NAMALWA (cell line): Measurements from ENCODE around the gene EQTN.

ENCODE experiments used
- DNase-seq: peaks from one replicate; pipeline ENCODE4 v3.0.0-alpha.2; 2015; ENCODE audit warnings: low spot score

The EQTN gene

DNA sequence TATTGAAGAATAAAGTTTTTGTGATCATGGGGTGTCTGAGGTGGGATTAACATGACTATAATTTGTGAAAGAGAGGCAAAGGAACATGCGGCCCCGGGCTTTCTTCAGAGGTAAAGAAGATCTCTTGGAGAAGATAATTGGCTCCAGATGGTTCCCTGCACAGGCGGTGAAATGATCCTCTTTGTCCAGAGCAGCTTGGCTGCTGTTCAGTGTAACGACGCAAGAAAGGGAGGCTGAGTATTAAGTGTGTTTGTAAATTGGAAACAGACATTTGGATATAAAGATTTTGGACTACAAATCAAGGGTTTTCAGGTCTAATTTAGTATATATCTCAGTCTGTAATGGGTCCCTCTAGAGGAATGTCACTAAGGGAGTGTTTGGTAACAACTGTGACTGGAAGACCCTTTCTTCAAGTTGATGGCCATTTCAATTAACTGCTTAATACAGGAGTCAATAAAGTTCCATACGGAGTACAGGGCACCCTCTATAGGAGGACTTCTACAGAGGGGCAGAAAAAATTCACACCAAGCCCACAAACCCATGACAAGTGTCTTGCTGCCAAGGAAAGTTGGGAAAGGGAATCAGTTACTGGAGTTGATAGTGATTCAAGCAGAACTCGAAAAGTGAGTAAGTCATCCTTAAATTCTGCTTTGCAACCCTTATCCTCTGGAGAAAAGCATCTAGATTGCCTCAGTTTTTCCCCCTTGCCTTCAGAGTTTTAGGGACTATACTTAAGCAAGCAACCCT lies 4.1 kb downstream of the EQTN start:
- no peak for DNase-seq

DNA sequence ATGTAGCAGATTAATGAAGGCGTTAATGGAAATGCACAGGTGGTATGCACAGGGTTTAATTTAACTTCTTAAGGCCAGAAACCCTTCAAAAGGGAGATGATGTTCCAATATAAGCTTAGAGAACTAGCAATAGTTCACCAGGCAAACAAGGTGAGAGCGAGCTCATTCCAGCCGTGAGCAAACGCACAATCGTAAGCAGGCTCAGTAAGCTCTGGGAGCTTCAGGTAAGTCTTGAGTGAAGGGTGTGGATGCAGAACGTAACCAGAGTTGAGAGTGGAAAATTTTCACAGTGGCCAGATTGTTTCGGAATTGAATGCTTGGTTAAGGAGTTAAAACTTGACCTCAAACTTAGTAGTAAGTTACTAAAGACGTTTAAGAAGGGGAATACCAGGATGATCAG lies 5.7 kb downstream of the EQTN start:
- no peak for DNase-seq

DNA sequence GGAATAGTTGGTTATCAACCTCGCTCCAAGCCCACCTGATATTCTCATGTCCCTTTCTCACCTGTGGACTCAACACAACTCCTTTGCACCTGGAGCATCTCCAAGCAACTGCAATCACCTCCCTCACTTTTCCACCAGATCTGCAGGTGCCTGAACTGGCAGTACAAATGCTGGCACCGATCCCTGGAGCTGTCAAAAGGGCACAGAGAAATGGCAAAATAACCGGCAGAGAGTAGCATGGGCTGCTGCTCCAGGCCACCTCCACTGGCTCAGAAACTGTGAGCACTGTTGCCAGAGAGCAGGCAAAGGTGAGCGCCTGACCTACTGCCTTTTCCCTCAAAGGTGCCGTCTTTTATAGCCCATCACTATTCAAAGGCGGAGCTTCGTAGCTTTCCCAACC lies 14.7 kb downstream of the EQTN start:
- DNase-seq, result no peak

DNA sequence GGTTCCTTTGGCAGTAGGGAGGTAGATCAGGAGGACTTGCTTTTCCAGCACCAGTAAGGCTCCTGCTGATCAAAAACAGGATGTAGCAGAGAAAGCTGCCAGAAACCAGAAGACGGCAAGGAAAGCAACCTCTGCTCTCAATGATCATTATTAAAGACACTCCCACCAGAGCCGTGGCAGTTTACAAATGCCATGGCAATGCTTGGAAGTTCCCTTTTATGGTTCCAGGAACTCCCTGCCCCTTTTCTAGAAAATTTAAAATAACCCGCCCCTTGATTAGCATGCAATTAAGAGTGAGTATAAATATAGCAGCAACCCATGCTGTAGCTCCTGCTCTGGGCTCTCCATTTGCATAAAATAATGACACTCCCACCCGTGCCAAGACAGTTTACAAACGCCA lies 16.1 kb downstream of the EQTN start:
- DNase-seq, result peak; percentile 6

DNA sequence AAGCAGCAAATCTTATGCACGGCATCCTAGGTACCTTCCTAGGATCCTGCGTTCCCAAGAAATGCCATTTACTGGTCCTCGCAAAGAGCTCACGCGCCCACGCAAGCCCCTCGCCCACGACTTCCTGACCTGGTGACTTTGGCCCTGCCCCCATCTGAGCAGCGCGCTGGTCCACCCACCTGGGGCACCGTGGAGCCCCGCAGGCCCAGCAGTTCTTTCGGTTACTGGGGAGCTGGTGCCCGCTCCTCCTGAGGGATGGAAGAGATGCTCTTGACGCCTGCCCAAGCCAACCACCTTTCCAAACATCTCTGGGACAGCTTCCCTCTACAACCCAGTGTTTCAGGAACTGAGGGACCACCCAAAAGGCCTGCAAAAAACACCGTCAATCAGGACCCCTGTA lies 16.7 kb downstream of the EQTN start:
- no peak for DNase-seq

DNA sequence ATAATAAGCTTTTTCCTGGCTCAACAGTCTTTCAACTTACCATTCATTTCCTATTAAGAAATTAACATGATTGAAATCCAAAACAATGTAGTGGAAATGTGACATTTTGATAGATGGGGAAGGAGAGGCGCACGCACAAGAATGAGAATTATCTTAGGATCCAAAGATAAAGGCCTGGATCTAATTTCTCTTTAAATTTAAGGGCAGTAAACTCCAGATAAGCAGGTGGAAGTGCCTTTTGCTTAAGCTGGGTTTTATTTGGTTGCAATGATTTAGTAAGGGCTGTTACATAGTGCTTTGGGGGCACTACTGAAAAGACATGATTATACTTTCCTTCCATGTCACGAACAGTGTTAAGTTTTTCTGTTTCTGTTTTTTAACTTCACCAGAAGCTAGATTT lies 17.3 kb downstream of the EQTN start:
- no peak for DNase-seq

DNA sequence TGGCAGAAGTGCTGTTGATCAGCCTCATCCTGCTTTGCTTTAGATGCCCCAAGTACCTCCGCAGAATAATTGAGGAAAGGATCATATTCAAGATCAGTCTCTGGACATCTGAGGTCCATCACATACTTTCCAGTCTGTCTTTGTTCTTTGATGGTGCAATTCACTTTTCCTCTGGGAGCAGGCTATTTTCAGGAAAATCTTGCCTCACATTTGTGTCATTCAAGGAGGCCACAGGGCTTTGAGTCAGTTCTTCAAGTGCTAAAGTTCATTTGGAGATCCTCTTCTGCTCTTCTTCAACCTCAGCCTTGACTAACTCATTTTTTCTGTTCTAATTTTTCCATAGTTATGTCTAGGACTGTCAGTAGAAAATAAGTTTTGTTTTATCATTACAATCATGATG lies 18.6 kb downstream of the EQTN start:
- no peak for DNase-seq

DNA sequence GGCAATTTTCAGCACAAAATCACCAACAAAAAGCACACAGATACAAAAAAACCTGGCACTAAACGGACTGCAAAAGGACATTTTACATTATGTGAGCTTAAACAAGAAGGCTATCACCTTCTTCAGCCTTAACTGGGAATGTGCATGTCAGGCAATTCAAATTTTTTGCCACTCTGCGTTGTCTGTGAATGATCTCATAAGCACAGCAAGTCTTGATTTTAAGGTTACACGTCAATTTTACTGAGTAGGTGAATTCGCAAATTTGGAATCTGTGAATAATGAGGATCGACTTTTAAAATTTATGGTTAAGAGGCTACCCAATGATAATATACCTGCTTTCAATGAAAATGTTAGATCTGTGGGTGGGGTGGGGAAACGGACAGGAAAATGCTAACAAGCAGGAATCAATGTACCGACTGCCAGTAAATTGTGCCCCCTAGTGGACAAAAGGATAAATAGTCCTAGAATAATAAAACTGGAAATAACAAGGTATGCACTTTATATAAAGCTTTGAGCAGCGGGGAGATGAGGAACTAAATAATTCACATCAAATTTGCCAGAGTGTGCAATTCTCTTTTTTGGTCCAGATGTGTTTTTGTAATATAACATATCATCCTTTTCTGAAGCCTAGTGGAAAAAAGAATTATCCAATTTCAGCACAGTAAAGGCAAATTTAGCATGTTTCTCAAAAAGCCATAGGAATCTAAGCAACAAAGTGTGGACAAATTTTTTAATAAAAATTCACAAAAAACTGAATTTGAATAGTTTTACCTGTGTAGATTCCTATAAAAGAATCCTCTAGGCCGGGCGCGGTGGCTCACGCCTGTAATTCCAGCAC lies 20.5 kb downstream of the EQTN start:
- DNase-seq, result peak; percentile 74

DNA sequence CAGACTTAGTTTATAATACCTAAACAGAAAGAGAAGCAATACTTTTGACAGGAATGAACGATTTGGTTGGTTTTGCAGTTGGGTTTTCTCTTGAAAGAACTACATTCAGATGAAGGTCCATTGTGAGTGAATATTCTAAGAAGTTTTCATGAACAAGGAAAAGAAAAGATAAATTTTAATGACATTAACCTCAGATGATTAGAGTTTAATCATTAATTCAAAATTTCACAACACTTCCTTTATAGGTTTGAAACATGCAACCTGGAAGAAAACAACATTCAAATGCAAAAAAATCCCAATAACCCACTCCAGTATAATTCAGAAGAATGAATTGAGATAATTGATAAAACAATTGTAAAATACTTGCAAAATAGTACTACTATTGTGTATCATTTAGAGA lies 23.8 kb downstream of the EQTN start:
- no peak for DNase-seq

DNA sequence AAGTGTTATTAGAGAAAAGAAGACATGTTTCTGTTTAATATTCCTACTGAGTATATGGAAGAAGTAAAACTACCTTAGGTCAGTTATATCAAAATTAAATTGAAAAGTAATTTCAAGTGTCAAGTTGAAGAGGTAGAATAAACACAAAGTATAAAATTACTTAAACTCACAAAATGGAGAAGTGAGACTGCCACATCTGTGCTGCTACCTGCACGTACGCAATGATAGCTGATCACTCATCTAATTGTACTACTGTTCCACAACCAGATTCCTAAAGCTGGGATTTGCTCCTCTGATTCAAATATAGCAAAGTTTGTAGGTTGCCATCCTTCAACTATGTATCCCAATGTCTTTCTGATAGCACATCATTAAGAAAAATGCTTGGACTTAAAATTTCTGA lies 24.8 kb downstream of the EQTN start:
- no peak for DNase-seq

DNA sequence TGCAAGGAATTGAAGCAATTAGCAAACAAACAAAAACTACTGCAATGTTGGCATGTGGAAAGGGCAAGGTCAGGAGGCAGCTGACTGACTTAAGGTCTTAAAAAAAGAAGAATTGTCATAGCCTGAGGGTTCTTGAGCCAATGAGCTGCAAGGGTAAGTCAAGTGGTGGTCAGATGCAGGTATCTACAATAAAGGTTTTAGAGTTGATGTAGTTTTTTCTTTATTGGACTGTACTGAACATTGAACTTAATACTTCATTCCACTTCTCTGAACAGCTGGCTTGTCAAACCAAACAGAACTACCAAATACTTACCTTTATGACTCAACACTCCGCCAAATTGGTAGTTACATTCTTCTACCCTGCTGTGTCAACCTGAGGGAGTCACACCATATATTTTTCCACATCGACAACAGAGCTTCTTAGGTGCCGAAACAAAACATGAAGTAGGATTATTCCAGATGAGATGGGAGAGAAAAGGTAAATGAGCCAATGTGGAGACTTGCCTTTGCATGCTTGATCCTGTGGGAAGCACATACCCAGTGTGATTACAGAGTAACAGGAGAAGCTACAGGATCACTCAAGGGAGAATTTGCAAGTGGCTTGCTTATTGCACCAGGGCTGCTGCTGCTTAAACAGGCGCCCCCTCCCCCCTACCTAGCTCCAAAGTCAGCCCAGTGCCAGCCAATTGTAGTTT lies 35.3 kb downstream of the EQTN start:
- DNase-seq, result no peak

DNA sequence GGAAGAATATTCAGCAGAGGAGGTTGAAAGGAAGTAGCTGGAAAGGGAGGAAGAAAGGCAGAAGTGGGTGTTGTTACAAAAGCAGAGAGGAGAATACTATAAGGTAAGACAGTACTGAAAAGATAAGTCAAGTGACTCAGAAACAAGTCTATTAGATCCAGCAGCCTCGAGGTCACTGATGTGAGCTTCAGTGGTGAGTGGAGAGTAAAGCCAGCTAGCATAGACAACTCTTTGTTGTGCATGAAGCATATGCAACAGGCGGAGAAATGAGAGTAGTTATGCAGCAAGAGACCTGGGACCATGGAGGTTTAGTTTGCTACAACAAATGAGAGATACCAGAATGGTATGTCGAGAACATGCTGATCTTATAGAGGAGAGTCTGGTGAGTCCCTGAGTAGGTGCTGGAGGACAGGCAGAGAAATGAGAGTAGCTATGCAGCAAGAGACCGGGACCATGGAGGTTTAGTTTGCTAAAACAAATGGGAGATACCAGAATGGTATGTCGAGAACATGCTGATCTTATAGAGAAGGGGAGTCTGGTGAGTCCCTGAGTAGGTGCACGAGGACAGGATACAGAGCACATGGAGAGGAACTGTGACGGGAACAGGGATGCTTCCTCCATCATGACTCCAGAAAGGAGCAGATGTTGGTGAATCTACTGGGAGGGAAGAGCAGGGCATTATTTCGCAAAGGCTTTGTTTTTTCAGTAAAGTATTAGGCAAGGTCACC lies 36.0 kb downstream of the EQTN start:
- DNase-seq, result no peak

DNA sequence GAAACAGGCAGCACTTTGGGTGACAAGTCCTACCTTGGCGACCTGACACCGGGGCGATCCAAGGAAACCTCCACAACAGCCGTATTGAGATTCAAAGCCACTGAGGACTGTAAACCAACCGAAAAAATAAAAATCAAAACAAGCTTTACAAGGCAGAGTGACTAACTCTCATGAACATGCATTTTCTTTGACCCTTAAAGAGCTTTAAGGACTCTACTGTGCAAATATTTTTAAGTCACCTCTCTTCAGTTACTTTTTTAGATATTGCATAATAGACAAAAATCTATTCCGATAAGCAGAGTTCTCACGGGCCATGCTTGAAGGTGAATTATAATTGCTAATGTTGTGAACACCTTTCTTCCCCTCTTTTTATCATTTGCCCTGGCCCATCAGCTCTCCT lies 38.3 kb downstream of the EQTN start:
- no peak for DNase-seq

DNA sequence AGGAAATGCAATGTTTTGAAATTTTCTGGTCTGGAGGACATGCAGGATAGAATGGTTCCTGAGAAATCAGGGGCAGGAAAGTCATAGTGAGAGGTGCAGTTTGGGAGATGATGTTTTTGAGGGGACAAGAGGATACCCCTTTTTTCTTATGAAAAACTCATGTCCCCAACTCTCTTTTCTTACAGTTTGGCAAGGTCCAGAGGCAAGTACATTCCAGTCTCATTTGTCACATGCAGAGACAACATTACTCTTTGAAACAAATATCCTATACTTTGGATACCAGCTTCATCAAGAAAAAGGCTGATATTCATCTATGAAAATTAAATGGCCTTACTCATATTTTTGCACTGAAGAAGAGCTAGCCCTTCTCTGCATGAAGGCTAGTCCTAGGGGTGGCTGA lies 48.2 kb downstream of the EQTN start:
- no peak for DNase-seq

DNA sequence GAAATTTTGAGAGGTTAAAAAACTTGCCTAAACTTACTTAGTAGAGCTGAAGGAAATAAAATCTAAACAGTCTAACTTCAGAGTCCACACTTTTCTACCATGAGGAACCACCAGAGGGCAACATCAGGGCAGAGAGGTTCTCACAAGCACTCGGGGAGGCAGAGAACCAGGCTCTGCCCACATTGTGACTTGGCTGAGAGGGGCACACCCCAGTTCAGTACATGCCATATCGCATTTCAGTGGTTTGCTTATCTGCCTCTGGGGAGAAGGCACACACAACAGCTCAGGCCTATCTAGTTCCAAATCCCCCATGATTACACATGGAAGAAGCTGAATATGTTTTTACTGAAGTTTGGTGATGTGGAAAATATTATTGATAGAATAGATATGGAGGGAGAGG lies 49.2 kb downstream of the EQTN start:
- DNase-seq, result peak; percentile 65

DNA sequence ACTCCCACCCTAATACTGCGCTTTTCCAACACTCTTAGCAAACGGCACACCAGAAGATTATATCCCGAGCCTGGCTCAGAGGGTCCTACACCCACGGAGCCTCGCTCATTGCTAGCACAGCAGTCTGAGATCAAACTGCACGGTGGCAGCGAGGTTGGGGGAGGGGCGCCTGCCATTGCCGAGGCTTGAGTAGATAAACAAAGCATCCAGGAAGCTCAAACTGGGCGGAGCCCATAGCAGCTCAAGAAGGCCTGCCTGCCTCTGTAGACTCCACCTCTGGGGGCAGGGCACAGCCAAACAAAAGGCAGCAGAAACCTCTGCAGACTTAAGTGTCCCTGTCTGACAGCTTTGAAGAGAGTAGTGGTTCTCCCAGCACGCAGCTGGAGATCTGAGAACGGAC lies 57.3 kb downstream of the EQTN start:
- peak; percentile 55 for DNase-seq
